Stimulated activated CD8-positive, alpha-beta memory T cell treated with anti-CD3 and anti-CD28 coated beads, Interleukin-7, amount 100 ng/mL, for 24 hours (primary cell): Measurements from ENCODE around the gene MYOM1.
A peak's percentile ranks its signal among the peaks of the same experiment; 100 is the strongest.
"Not testable (repeated sequence)": the region's sequence is repeated elsewhere in the genome, so short reads cannot be mapped to it uniquely, and the experiment has no call there.

ENCODE experiments used
- DNase-seq: peaks from one replicate; pipeline ENCODE4 v3.0.0-alpha.2; 2020; ENCODE audit warnings: low read depth

The MYOM1 gene

DNA sequence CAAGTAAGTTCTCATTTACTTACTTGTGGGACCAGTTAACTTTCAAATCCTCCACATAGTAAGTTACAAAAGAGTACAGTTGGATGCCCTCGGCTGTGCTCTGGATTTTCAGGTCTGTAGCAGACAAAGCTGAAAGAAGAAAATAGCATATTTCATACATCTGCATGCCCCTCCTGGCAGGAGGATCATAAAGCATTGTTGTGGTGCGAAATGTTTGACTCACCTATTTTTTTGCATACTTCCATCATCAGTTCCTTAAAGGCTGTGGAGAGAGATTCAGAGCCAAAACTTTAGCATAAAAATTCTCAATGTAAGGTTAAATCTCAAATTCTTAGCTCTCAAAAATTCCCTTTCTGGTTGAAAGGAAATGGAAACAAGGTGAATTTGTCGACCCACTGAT lies 136.0 kb downstream of the MYOM1 start:
- no peak for DNase-seq

DNA sequence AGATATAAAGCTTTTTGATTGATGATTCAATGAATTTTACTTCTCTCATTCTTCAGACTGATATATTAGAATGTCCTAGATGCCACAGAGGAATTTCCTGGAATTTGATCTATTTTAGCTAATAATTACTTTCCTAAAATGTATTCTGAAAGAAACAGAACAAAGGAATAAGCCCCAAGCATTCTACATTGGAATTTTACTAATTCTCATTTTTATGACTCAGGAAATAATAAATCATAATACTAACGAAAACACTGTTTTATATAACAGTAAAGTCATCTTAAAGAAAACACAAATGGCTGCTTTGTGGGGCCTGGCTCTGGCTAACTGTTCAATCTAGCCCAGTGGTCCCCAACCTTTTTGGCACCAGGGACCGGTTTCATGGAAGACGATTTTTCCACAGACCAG lies 138.2 kb downstream of the MYOM1 start:
- DNase-seq = no peak

DNA sequence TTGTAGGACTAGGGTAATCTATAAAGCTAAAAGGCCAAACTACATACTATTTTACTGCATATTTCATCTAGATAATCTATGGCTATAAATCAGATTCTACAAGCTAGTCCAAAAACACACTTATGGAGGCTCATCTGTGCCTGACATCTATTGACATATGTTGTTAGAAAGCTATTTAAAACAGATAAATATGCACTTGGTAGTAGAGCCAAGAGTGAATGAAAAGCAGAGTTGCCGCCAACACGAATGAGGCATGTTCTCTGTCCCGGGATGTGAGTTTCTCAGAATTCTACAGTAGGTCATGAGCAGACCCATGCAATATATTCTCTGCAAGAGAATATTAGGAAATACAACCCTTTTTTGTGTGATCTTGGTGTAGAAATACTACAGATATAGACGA lies 140.1 kb downstream of the MYOM1 start:
- DNase-seq = no peak

DNA sequence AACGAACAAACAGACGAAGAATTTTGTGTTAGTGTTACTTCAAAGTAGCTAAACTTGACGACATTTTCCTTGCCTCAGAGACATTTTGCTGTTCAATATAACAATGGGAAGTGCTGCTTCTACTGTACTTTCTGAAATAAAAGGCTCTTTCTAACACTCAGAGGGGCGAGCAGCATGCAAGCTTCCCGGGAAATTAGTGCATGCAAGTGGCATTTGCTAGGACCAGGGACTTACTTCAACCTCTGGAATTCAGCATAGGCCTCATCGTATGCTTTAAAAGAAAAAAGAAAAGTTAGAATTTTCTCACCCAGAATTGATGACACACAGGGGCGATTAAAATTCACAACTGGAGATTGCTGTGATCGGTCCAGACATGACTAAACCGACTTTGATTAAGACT lies 144.3 kb downstream of the MYOM1 start:
- DNase-seq = no peak

DNA sequence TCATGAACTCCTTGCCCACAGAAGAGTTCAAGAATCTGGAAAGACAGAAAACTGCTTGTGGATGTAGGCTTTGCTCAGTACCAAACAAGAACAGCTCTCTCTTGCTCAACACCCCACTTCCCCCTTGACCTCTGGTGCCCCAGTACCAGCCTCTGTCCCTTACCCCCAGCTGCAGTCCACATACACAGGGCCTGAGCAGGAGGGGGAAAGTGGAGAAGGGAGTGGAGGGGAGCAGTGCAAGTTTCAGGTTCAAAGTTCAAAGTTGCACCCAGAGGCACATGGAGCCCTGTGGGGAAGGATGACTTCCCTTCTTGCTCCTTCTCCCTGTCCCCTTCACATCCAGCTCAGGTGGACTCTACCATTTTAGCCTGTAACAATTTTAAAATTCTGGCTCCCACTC lies 145.7 kb downstream of the MYOM1 start:
- DNase-seq = no peak

DNA sequence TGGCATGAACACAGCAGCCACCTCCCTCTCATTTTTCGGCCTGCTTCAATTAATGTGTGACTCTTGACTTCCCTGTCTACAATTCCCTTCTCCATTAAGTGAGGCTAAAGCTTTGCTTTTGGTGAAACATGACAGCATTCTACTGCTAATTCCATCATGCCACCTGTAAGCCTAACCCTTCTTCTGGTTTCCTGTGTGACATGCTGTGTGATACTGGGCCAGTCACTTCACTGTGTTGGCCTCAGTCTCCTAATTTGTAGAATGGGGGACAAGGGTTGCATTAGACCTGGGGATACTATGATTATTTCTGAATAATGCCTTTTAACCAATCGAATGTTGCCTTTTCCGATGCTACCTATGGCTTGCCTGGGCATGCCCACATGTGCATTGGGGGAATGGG lies 146.4 kb downstream of the MYOM1 start:
- not testable (repeated sequence) for DNase-seq

DNA sequence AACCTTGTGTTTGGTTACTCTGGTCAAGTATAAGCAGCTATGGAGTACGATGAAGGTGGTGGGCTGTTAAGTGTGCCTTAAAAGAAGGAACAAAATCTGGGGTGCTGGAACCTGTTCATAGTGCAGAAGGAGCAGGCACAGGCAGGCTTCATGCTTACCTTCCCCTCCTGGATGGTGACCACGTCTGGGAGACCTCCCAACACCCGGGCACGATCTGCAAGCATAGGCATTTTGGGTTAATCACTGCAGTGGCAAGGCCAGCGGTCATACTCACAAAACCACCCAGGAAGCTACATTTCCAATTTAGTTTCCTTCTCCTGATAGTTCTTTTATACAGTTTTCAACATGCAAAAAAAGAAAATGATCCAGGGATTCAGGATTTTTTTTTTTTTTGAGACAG lies 148.1 kb downstream of the MYOM1 start:
- DNase-seq = no peak

DNA sequence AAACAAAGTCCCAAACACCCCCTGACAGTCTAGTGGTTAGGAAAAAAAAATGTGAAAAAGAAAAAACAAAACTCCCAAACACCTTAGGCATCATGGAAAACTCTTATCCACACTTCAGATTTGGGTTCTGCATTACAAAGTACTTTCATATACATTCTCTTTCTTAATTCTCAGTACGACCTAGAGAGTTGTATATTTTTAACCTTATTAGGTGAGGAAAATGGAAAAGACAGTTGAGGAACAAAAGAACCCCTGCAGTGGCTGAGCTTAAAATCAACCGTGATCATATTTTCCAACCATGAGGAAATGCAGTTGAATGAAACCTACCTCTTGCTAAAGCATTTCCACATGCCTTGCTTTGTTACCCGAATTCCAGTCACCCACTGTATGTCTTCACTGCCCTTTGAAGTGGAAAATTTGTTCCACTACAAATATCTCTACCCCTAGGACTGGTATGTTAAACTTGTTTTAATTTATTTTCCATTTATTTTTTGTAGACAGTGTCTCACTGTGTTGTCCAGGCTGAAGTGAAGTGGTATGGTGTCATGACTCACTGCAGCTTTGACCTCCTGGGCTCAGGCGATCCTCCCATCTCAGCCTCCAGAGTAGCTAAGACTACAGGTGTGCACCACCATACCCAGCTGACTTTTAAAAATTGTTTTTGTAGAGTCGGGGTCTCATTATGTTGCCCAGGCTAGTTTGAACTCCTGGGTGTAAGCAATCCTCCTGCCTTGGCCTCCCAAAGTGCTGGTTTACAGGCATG lies 149.9 kb downstream of the MYOM1 start:
- no peak for DNase-seq

DNA sequence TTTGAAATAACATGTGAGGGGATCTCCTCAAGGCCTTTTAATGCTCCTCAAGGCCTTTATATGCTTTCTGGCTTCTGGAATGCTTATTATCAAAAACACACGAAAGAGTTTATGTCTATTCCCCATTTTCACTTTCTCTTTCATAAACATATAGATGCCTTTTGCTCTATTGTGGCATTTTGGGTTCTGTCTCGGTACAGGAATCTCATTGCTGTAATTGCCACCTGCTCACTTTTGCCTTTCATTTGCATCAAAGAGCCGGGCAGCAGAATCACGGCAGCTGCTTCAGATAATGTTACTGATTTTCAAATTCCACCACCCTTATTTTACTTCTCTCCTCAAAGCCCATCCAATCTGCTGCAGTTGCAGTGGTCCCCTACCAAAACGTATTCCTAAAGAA lies 152.0 kb downstream of the MYOM1 start:
- no peak for DNase-seq

DNA sequence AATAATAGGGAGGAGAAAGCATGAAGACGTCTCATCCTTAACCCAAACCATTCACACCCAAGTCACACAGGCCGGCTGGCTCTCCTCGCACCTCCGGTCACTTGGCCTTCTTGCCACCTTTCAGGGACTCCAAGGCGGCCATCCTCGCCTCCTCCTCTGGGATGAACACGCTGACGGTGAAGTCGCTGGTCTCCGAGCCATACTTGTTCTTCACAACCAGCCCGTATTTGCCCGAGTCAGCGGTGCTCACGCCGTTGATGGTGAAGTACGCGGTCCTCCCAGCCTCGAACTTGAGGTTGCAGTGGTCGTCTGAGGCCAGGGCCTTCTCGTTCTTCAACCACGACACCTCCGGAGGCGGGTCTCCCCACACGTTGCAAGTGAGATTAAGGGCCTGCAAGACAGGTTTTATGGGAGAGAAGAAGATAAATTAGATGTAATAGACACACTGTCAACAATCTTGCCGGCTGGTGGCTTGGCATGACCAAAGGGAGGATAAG lies 152.6 kb downstream of the MYOM1 start:
- no peak for DNase-seq

DNA sequence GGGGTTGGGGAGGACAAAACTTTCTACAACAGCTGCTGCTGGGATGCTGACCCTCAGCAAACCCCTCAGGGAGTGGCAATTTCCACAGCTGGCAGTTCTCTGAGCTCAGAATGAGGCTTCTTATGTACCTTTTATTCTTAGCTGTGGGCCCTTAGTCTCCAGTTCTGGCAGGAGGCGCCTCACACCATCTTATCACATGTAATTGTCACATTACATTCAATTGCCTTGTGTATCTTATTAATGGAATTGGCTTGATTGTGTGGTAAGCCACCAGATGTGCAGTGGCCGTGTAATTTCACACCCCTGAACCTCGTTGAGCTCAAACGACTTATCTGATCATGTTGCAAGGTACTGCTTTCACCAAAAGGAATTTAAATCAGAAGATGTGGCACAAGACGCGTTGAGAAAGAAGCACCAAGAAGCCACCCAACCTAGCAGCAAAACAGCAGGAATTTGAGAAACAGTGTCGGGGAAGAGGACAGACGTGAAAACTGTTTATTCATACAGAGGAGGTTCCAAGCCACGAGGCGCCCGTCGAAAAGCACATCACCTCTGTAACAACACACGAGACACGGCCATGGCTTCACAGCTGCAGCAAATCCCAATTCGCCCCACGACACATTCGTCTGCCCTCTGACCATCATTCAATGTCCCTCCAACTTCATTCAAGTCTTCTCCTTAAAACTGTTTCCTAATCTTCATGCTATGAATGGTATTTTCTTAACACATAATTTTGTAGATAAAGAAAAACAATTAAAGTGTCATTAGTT lies 153.2 kb downstream of the MYOM1 start:
- no peak for DNase-seq

DNA sequence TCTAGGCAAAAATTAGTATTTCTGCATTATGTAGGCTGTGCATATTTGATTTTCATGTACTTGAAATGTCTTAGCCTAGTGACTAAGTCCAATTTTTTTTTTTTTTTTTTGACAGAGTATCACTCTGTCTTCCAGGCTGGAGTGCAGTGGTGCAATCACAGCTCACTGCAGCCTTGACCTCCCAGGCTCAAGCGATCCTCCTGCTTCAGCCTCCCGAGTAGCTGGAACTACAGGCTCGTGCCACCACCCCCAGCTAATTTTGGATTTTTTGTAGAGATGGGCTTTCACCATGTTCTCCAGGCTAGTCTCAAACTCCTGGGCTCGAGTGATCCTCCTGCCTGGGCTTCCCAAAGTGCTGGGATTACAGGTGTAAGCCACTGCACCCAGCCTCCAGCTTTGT lies 156.0 kb downstream of the MYOM1 start:
- DNase-seq = not testable (repeated sequence)

DNA sequence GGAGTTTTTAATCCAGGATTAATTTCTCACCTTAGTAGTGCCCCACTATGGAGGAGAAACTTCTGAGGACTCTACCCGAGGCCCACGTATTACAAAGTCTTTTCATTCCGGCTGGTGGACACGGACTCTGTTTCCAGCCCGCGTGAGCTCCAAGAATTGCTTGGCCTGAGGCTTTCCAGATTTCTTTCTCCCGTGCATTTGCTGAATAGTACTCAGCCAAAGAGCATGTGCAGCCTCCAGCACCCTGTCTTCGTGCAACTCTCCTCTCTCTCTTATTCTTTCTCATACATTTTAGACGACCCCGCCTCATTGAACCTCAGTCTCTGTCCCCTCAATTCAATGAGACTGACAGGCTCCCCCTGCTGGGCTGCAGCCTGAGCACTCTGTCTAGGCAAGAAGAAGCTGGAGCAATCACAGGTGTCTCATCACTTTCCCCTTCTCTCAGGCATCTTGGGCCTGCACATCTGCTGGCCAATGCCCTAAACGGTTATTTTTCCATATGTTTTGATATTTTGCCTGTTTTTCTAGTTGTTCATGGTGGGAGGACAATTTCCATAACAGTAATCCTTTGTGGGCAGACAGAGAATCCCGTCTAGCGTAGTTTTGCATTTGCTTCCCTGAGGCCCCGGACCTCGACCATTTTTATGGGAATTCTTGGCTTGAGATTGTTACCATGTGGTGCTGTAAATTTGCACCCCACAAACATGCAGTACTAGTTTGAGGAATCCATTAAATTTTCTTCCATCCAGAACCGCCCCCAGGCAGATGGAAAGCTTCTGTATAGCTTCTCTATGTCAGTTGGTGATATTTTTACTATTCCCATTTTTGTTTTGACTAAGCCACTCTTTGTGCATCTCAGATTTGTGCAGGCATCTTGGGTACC lies 156.7 kb downstream of the MYOM1 start:
- DNase-seq = peak; percentile 40

DNA sequence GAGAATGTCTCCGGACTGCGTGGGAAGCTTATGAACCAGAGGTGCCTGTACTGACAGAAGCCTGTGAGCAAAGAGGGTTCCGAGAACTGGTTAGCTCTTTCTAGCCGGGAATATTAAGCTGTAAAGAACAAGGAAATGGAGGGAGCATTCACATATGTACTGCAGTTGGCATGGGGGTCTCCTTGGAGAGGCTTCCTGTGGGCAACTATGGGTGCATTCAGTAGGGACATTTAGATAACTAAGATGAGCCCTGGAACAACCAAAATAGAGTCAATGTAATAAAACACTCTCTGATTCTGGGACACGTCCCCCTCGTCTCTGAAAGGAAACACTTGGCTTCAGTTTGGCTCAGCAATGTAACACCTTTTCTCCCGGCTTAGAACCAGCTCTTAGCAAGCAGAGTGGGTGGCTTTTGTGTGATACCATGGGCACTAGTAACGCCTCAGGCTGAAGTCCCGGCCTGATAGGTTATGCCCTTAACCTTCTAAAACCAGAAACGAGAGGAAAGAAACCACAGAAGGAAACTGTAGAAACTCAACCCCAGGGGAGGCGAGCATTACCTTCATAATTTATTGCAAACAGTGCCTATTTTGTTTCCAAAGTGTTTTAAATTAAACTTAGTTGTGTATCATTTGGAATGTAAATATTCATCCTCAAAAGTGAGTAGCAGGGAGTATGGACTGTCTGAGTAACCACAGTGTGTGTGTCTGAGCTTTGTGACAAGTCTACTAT lies 158.0 kb downstream of the MYOM1 start:
- DNase-seq = no peak

DNA sequence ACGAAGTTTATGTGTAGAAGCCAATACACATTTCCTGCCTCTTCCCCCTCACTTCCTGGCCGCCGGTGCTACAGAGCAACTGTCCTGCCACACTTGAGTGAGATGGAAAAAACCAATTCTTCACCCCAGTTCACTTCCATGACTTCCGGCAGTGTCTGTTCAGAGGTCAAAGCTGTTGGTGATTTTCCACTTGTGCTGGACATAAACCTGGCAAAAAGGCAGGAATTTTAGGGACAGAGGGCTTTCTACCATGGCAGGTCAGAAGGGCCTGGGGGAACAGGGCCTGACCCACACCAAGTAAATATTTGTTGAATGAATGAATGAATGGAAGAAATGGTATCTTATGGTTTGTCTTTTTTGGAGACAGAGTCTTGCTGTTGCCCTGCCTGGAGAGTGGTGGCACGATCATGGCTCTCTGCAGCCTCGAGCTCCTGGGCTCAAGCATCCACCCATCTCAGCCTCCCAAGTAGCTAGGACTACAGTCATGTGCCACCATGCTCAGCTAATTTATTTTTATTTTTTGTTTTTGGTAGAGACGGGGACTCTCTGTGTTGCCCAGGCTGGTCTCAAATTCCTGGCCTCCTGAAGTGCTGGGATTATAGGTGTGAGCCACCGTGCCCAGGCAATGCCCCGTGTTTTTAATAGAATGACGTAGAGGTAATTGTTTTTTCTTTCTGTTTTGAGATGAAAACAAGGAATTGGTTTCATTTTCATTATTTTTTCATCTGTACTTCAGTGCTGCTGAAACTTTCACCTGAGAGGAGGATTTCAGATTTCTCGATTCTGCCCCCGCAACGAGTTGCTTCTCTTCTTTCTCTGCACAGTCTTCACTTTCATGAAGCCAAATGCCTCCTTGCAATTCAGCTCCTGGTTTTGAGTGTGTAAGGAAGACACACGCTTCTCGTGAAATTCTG lies 158.8 kb downstream of the MYOM1 start:
- DNase-seq = peak; percentile 17

DNA sequence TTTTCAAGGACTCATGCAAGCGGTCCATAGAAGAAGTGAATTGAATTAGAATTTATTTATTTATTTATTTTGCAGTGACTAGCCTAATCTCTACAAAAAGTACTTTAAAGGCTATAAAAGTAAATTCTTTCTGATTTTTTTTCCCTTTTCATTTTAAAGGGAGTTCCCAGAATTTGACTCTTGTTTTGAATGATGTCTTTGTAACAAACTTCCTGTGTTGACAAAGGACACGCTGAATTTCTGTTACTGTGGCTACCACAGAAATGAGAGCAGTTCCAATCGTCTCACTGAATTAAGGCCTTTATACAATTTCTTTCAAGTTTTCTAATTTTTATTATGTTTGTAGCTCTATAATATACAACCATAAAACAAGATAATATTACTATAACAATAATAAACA lies 160.5 kb downstream of the MYOM1 start:
- DNase-seq = no peak

DNA sequence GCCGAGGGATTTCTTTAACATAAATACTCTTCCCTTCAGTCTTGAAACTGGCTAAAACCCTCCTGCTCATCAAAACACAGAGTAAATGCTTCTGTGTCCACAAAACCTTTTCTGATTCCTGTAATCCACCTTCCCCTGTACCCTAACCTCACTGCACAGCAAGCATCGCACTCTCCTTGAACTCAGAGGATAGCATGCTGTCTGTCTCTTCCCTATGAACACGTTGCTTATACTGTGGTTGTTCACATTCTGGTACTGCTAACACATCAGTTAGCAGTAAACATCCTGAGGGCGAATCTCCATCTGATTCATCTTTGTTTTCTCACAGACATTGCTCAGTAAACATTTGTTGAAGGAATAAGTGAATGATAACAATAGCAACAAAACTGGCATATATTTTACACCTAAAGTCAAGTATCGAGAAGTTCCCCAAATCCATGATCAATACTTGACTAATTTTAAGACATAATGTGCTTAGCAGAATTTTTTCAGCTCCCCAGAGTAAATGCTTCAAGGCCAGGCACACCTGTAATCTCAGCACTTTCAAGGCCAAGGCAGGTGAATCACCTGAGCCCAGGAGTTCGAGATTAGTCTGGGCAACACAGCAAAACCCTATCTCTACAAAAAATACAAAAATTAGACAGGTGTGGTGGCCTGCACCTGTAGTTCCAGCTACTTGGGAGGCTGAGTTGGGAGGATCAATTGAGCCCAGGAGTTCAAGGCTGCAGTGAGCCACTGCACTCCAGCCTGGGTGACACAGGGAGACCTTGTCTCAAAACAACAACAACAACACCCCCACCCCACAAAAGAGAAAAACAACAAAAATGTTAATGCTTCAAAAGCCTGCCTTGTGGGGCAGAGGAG lies 161.2 kb downstream of the MYOM1 start:
- no peak for DNase-seq

DNA sequence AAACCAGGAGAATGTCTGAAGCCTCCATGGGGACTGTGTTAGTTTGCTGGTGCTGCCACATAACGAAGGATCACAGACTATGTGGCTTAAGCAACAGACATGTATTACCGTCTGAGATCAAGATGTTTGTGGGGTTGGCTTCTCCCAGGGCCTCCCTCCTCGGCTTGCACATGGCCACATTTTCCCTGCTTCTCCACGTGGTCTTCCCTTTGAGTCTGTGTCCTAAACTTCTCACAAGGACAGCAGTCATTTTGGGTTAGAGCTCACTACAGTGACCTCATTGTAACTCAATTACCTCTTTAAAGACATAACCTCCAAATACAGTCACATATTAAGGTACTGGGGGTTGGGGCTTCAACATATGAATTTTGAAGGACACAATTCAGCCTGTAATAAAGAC lies 162.2 kb downstream of the MYOM1 start:
- DNase-seq = no peak

DNA sequence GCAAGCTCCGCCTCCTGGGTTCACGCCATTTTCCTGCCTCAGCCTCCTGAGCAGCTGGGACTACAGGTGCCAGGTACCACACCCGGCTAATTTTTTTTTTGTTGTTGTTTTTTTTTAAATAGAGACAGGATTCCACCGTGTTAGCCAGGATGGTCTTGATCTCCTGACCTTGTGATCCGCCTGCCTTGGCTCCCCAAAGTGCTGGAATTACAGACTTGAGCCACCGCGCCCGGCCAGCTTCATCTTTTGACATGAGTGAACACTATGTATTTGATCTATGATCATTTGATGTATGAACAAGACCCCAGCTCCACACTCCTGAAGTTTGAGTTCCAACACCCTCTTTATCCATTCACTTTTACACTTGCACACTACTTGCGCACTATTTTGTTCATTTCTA lies 163.5 kb downstream of the MYOM1 start:
- no peak for DNase-seq

DNA sequence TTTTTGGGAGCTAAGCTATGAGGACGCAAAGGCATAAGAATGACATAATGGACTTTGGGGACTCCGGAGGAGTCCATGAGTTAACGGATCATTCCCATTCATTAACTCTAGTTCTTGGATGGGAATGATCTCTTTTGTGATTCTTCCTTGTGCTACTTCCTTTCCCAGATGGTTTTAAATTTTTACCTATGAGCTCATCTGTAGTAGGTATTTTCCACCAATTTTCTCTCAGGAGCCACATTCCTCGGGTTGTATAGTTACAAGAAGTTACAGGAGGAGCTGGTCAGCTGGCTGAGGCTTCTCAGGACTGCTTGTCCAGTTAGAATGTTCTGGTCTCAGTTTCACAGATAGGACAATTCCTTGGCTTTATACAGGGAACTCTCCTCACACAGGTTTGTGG lies 164.0 kb downstream of the MYOM1 start:
- DNase-seq = no peak
